A673 (cell line): ENCODE data around the gene PEX7. TPM values are rescaled to one million over a fixed set of nuclear protein-coding genes. Genes with fewer than 3 reads are reported as not detected.
A peak's percentile ranks its signal among the peaks of the same experiment; 100 is the strongest.
"Not testable (repeated sequence)": the region's sequence is repeated elsewhere in the genome, so short reads cannot be mapped to it uniquely, and the experiment has no call there.

ENCODE experiments used
- BruUV-seq: library from RNA; stranded (reverse); fragments of 400-500 nt; replicated peaks from 2 replicates; lab custom pipeline; 2021; lab: Mats Ljungman, UMichigan
- CTCF ChIA-PET: fragments of 300-600 bp; sonication (Branson Sonifier 250); formaldehyde crosslinking; loops from one replicate; lab custom pipeline; 2022; ENCODE audit warnings: antibody characterized with exemption; lab: Charles Lee
- POLR2A ChIA-PET: fragments of 300-600 bp; sonication (Branson Sonifier 250); formaldehyde crosslinking; loops from one replicate; lab custom pipeline; 2022; ENCODE audit warnings: antibody characterized with exemption; ENCODE audit not compliant: low non-redundant PET; lab: Charles Lee
- DNase-seq: peaks from one replicate; pipeline ENCODE4 v3.0.0-alpha.2; 2015; ENCODE audit warnings: low spot score
- H3K27ac ChIP-seq: fragments of 200-600 bp; sonication (generic); 2 replicates; pipeline ENCODE4 v1.5.1; 2016; ENCODE audit warnings: mixed run types, low read depth, mild to moderate bottlenecking, mixed read lengths, antibody characterized with exemption, low read length; ENCODE audit not compliant: poor library complexity, severe bottlenecking
- H3K27me3 ChIP-seq: fragments of 200-600 bp; sonication (generic); replicated peaks from 2 replicates; pipeline ENCODE4 v1.6.1; 2017; ENCODE audit warnings: mixed run types, low read depth, mild to moderate bottlenecking, mixed read lengths, antibody characterized with exemption, low read length; ENCODE audit not compliant: insufficient read depth, poor library complexity
- H3K36me3 ChIP-seq: fragments of 200-600 bp; sonication (generic); 2 replicates; pipeline ENCODE4 v1.6.1; 2016; ENCODE audit warnings: mixed run types, mild to moderate bottlenecking, mixed read lengths, antibody characterized with exemption, low read length; ENCODE audit not compliant: insufficient read depth, poor library complexity, severe bottlenecking
- H3K4me1 ChIP-seq: fragments of 200-600 bp; sonication (generic); 2 replicates; pipeline ENCODE4 v1.6.1; 2017; ENCODE audit warnings: mixed run types, mild to moderate bottlenecking, mixed read lengths, antibody characterized with exemption, low read length; ENCODE audit not compliant: insufficient read depth, poor library complexity, severe bottlenecking
- H3K4me3 ChIP-seq: fragments of 200-600 bp; sonication (generic); 2 replicates; pipeline ENCODE4 v1.5.1; 2016; ENCODE audit warnings: low read depth, mixed run types, mild to moderate bottlenecking, mixed read lengths, low read length; ENCODE audit not compliant: poor library complexity, severe bottlenecking
- H3K9me3 ChIP-seq: fragments of 200-600 bp; sonication (generic); 2 replicates; pipeline ENCODE4 v1.6.1; 2016; ENCODE audit warnings: mixed run types, low read depth, mild to moderate bottlenecking, mixed read lengths, antibody characterized with exemption, low read length; ENCODE audit not compliant: poor library complexity, severe bottlenecking
- EZH2 ChIP-seq: fragments of 200-600 bp; sonication (generic); IDR thresholded peaks from 2 replicates; pipeline ENCODE4 v1.6.1; 2017; ENCODE audit warnings: borderline replicate concordance, low read depth, mild to moderate bottlenecking, mixed read lengths, antibody characterized with exemption, low read length; ENCODE audit not compliant: poor library complexity, severe bottlenecking
- intact Hi-C: fragments of 100-400 bp; cut with micrococcal nuclease; formaldehyde crosslinking; loops from one replicate; pipeline ENCODE4 v1.10.0; 2022; ENCODE audit not compliant: unreplicated experiment
- total RNA-seq: library from RNA; stranded (reverse); gene quantifications from 2 replicates; pipeline ENCODE4 v1.2.3, GENCODE V29; 2021
- TF ChIP-seq, protein P1 (sequence below): fragments of 300-800, 200-600 bp; sonication (generic); conservative IDR thresholded peaks from 2 replicates; pipeline ENCODE4 v1.5.1; 2017; ENCODE audit warnings: low read depth, mild to moderate bottlenecking, antibody characterized with exemption, low read length, moderate library complexity, mixed read lengths

Gene PEX7
- total RNA-seq, 1 experiment from 2014 or later, result 6.2 TPM

- intact Hi-C loops, result no loop called here
- H3K27ac ChIP-seq, result no peak overlapping the region
- H3K9me3 ChIP-seq, result no peaks in the 10 kb centered on the region
- TF ChIP-seq, protein P1, sequence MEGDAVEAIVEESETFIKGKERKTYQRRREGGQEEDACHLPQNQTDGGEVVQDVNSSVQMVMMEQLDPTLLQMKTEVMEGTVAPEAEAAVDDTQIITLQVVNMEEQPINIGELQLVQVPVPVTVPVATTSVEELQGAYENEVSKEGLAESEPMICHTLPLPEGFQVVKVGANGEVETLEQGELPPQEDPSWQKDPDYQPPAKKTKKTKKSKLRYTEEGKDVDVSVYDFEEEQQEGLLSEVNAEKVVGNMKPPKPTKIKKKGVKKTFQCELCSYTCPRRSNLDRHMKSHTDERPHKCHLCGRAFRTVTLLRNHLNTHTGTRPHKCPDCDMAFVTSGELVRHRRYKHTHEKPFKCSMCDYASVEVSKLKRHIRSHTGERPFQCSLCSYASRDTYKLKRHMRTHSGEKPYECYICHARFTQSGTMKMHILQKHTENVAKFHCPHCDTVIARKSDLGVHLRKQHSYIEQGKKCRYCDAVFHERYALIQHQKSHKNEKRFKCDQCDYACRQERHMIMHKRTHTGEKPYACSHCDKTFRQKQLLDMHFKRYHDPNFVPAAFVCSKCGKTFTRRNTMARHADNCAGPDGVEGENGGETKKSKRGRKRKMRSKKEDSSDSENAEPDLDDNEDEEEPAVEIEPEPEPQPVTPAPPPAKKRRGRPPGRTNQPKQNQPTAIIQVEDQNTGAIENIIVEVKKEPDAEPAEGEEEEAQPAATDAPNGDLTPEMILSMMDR, result peak; percentile 36
- TF ChIP-seq EZH2, result no peak
- CTCF ChIA-PET, result no interaction called here
- peak; percentile 44 for DNase-seq
- no TSS peak for BruUV-seq
- H3K36me3 ChIP-seq, result no peaks in the 10 kb centered on the region
- POLR2A ChIA-PET, result no interaction called here
- no peak overlapping the region for H3K4me3 ChIP-seq
- H3K4me1 ChIP-seq, result peaks cover 18% of the 10 kb centered on the region
- no peaks in the 10 kb centered on the region for H3K27me3 ChIP-seq
Measured at GRCh38 chr6:136956590-136957544, 134.5 kb downstream of the PEX7 start.

GRCh38 chr6:136958168-136958567, 135.8 kb downstream of the PEX7 start:
- intact Hi-C loops, result no loop called here
- no peak overlapping the region for H3K4me3 ChIP-seq
- no peaks in the 10 kb centered on the region for H3K27me3 ChIP-seq
- TF ChIP-seq, protein P1, result no peak
- no peak for TF ChIP-seq EZH2
- H3K4me1 ChIP-seq, result peaks cover 11% of the 10 kb centered on the region
- no peak for DNase-seq
- CTCF ChIA-PET, result no interaction called here
- no TSS peak for BruUV-seq
- no peaks in the 10 kb centered on the region for H3K9me3 ChIP-seq
- no peak overlapping the region for H3K27ac ChIP-seq
- H3K36me3 ChIP-seq, result no peaks in the 10 kb centered on the region
- POLR2A ChIA-PET, result no interaction called here

- Histone ChIP-seq H3K27me3 (no peaks in the 10 kb centered on the region), H3K4me1 (peaks cover 9% of the 10 kb centered on the region), H3K36me3 (no peaks in the 10 kb centered on the region), H3K27ac (no peak overlapping the region), H3K4me3 (no peak overlapping the region), H3K9me3 (no peaks in the 10 kb centered on the region)
- no TSS peak for BruUV-seq
- intact Hi-C loops, result no loop called here
- ChIA-PET CTCF (no interaction called here), POLR2A (interaction anchor here (0.6 to 0.9 kb wide), 2 partner anchors 11 to 41 kb away, joined by 4 to 5 read pairs; no protein-coding TSS in a partner anchor)
- TF ChIP-seq EZH2, result no peak
- DNase-seq, result no peak
Measured at GRCh38 chr6:136959471-136959891, 137.1 kb downstream of the PEX7 start.

- BruUV-seq, H3K9me3 ChIP-seq, H3K27ac ChIP-seq, DNase-seq, POLR2A ChIA-PET, H3K4me1 ChIP-seq, H3K27me3 ChIP-seq, H3K36me3 ChIP-seq, CTCF ChIA-PET, H3K4me3 ChIP-seq, intact Hi-C loops: not testable (repeated sequence)
Measured at GRCh38 chr6:136959935-136960334, 137.5 kb downstream of the PEX7 start.
